H1 (cell line): ENCODE data around the gene QSER1.
A peak's percentile ranks its signal among the peaks of the same experiment; 100 is the strongest.

ENCODE experiments used
- CBX5 ChIP-seq: fragments of 300-800, 300-1000 bp; sonication (generic); IDR thresholded peaks from 2 replicates; pipeline ENCODE4 v1.7.1; 2016; ENCODE audit warnings: antibody characterized with exemption, low read length, low read depth
- GABPA ChIP-seq: IDR thresholded peaks from 2 replicates; pipeline ENCODE4 v1.6.1; 2011; ENCODE audit warnings: mild to moderate bottlenecking, low read length, moderate library complexity, borderline replicate concordance; ENCODE audit not compliant: insufficient read depth
- MAFK ChIP-seq: IDR thresholded peaks from 2 replicates; pipeline ENCODE4 v1.6.1; 2012; ENCODE audit warnings: low read depth, mild to moderate bottlenecking, improper control_type of control experiment, low read length
- MAX ChIP-seq: IDR thresholded peaks from 2 replicates; pipeline ENCODE4 v1.6.1; 2012; ENCODE audit warnings: inconsistent platforms
- NRF1 ChIP-seq: IDR thresholded peaks from 2 replicates; pipeline ENCODE4 v1.6.1; 2011; ENCODE audit warnings: mild to moderate bottlenecking, low read depth, low read length, improper control_type of control experiment
- POLR2A ChIP-seq, 2 experiments: IDR thresholded peaks; 1 replicate in 1 of 2; 2 replicates in 1 of 2; pipeline ENCODE4 v1.6.1; 2011; ENCODE audit warnings: low read depth in 2 of 2, low read length in 2 of 2, mild to moderate bottlenecking in 2 of 2; ENCODE audit errors: control extremely low read depth in 1 of 2
- TAF1 ChIP-seq: IDR thresholded peaks from 2 replicates; pipeline ENCODE4 v1.6.1; 2011; ENCODE audit warnings: mild to moderate bottlenecking, low read depth, low read length
- YY1 ChIP-seq: IDR thresholded peaks from 2 replicates; pipeline ENCODE4 v1.6.1; 2011; ENCODE audit warnings: low read depth, mild to moderate bottlenecking, low read length
- ZNF274 ChIP-seq: IDR thresholded peaks from 2 replicates; pipeline ENCODE4 v1.7.0; 2012; ENCODE audit warnings: low read length, borderline replicate concordance; ENCODE audit errors: extremely low read depth
- TF ChIP-seq, protein P1 (sequence below), 3 experiments: IDR thresholded peaks; 1 replicate in 2 of 3; 2 replicates in 1 of 3; pipeline versions ENCODE4 v1.5.1 to v1.6.1; 2011; ENCODE audit warnings: low read length in 3 of 3, mild to moderate bottlenecking in 3 of 3, inconsistent platforms in 2 of 3, low read depth in 1 of 3, moderate library complexity in 1 of 3; ENCODE audit not compliant: insufficient read depth in 1 of 3; ENCODE audit errors: control extremely low read depth in 1 of 3

- TF ChIP-seq POLR2A (IDR thresholded peaks at IDR 0.05; ENCODE audit: control extremely low read depth in 1 of 2, low read depth in 2 of 2, low read length in 2 of 2), result peak in 1 of 2 experiments; percentile 35; a peak in 1 of 3 replicates
- no peak for TF ChIP-seq TAF1
- TF ChIP-seq GABPA, result no peak
- no peak for TF ChIP-seq CBX5
- TF ChIP-seq NRF1, result no peak
- TF ChIP-seq, protein P1, sequence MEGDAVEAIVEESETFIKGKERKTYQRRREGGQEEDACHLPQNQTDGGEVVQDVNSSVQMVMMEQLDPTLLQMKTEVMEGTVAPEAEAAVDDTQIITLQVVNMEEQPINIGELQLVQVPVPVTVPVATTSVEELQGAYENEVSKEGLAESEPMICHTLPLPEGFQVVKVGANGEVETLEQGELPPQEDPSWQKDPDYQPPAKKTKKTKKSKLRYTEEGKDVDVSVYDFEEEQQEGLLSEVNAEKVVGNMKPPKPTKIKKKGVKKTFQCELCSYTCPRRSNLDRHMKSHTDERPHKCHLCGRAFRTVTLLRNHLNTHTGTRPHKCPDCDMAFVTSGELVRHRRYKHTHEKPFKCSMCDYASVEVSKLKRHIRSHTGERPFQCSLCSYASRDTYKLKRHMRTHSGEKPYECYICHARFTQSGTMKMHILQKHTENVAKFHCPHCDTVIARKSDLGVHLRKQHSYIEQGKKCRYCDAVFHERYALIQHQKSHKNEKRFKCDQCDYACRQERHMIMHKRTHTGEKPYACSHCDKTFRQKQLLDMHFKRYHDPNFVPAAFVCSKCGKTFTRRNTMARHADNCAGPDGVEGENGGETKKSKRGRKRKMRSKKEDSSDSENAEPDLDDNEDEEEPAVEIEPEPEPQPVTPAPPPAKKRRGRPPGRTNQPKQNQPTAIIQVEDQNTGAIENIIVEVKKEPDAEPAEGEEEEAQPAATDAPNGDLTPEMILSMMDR (IDR thresholded peaks at IDR 0.05; ENCODE audit: control extremely low read depth in 1 of 3, insufficient read depth in 1 of 3, low read depth in 1 of 3, low read length in 3 of 3), result no peak
- TF ChIP-seq ZNF274, result no peak
- no peak for TF ChIP-seq YY1
- no peak for TF ChIP-seq MAX
- no peak for TF ChIP-seq MAFK
Observed at GRCh38 chr11:32897103-32897502, 4.5 kb downstream of the QSER1 start.
